Activated naive CD8-positive, alpha-beta T cell treated with anti-CD3 and anti-CD28 coated beads, Interleukin-2, amount 10 ng/mL, durations not matched to agents 7 days and 5 days (primary cell): Measurements from ENCODE around the gene SRPK1. TPM values are rescaled to one million over a fixed set of nuclear protein-coding genes. Genes with fewer than 3 reads are reported as not detected.
"Not testable (repeated sequence)": the region's sequence is repeated elsewhere in the genome, so short reads cannot be mapped to it uniquely, and the experiment has no call there.

Source experiments
- ATAC-seq: fragments of 150-1000 bp; cut with Tn5 transposase; one replicate; pipeline ENCODE4 v1.10.0; 2021; ENCODE audit warnings: low read depth, moderate library complexity
- POLR2A ChIA-PET: fragments of 350-600 bp; sonication (Branson Sonifier 250); formaldehyde crosslinking; loops from one replicate; lab custom pipeline; 2021; ENCODE audit warnings: antibody characterized with exemption; lab: Charles Lee
- DNase-seq: peaks from one replicate; pipeline ENCODE4 v3.0.0; 2021
- H3K27ac Mint-ChIP-seq: one replicate; pipeline ENCODE4 v1.8.0; 2022; ENCODE audit warnings: mild to moderate bottlenecking, mixed read lengths
- H3K27me3 Mint-ChIP-seq: one replicate; pipeline ENCODE4 v1.8.0; 2022; ENCODE audit warnings: mild to moderate bottlenecking, moderate library complexity, mixed read lengths
- H3K36me3 Mint-ChIP-seq: one replicate; pipeline ENCODE4 v1.8.0; 2021; ENCODE audit warnings: mild to moderate bottlenecking, mixed read lengths
- H3K4me1 Mint-ChIP-seq: one replicate; pipeline ENCODE4 v1.8.0; 2021; ENCODE audit warnings: mixed read lengths
- H3K4me3 Mint-ChIP-seq: one replicate; pipeline ENCODE4 v1.8.0; 2022; ENCODE audit warnings: mild to moderate bottlenecking, moderate library complexity, mixed read lengths
- H3K9me3 Mint-ChIP-seq: one replicate; pipeline ENCODE4 v1.8.0; 2021; ENCODE audit warnings: mixed read lengths
- total RNA-seq, 2 experiments: library from RNA; stranded (reverse); gene quantifications; one replicate each; pipeline ENCODE4 v1.2.3, GENCODE V29; 2021

The SRPK1 gene
- total RNA-seq, 2 experiments from 2014 or later, result 69.1 to 73.6 TPM

- H3K36me3 Mint-ChIP-seq, result peaks cover 7% of the 10 kb centered on the region
- H3K27ac Mint-ChIP-seq, result peak overlapping the region; percentile 0
- H3K9me3 Mint-ChIP-seq, result no peaks in the 10 kb centered on the region
- ATAC-seq (no peak), DNase-seq (no peak)
- H3K4me1 Mint-ChIP-seq, result peaks cover 36% of the 10 kb centered on the region
- POLR2A ChIA-PET, result interaction anchor here (0.8 to 1.6 kb wide), 3 partner anchors 105 to 663 kb away, joined by 3 to 4 read pairs (median 3); partner anchors contain the start of genes MAPK14 and ZNF76
- H3K4me3 Mint-ChIP-seq, result peak overlapping the region; percentile 94
- H3K27me3 Mint-ChIP-seq, result no peaks in the 10 kb centered on the region
These were observed 1.2 kb upstream of the SRPK1 start for GRCh38 chr6:35922139-35922554.

GRCh38 chr6:35919827-35920751 lies 809 bp downstream of the SRPK1 start:
- ATAC-seq, result peak; percentile 38
- Mint-ChIP-seq H3K4me1 (peaks cover 39% of the 10 kb centered on the region), H3K27ac (peak overlapping the region; percentile 97), H3K4me3 (peak overlapping the region; percentile 97), H3K9me3 (no peaks in the 10 kb centered on the region), H3K27me3 (no peaks in the 10 kb centered on the region), H3K36me3 (peaks cover 10% of the 10 kb centered on the region)
- DNase-seq, result peak; percentile 57
- POLR2A ChIA-PET, result interaction anchor here (0.9 to 1.6 kb wide), 3 partner anchors 16 to 661 kb away, joined by 3 to 4 read pairs (median 3); partner anchors contain the start of gene ZNF76

- H3K27ac Mint-ChIP-seq, result peak overlapping the region; percentile 97
- no peaks in the 10 kb centered on the region for H3K9me3 Mint-ChIP-seq
- H3K4me1 Mint-ChIP-seq, result peaks cover 39% of the 10 kb centered on the region
- POLR2A ChIA-PET, result interaction anchor here (0.9 to 1.1 kb wide), 2 partner anchors 16 to 205 kb away, joined by 3 read pairs; no protein-coding TSS in a partner anchor
- H3K27me3 Mint-ChIP-seq, result no peaks in the 10 kb centered on the region
- peak; percentile 3 for ATAC-seq
- DNase-seq, result no peak
- peaks cover 11% of the 10 kb centered on the region for H3K36me3 Mint-ChIP-seq
- H3K4me3 Mint-ChIP-seq, result peak overlapping the region; percentile 97
These were observed 1.6 kb downstream of the SRPK1 start for GRCh38 chr6:35919085-35919826.

- ATAC-seq, H3K9me3 Mint-ChIP-seq, H3K27ac Mint-ChIP-seq, POLR2A ChIA-PET, H3K4me3 Mint-ChIP-seq, H3K27me3 Mint-ChIP-seq, DNase-seq: not testable (repeated sequence)
- Mint-ChIP-seq H3K4me1 (peaks cover 31% of the 10 kb centered on the region), H3K36me3 (peaks cover 33% of the 10 kb centered on the region)
These were observed 4.0 kb downstream of the SRPK1 start for GRCh38 chr6:35916893-35917292.

GRCh38 chr6:35916056-35916455 lies 4.8 kb downstream of the SRPK1 start:
- Mint-ChIP-seq H3K9me3 (peaks cover 5% of the 10 kb centered on the region), H3K27me3 (no peaks in the 10 kb centered on the region), H3K4me1 (peaks cover 27% of the 10 kb centered on the region), H3K4me3 (no peak overlapping the region), H3K36me3 (peaks cover 41% of the 10 kb centered on the region), H3K27ac (no peak overlapping the region)
- DNase-seq (no peak), ATAC-seq (no peak)
- POLR2A ChIA-PET, result no interaction called here

GRCh38 chr6:35914536-35914935 lies 6.4 kb downstream of the SRPK1 start:
- Mint-ChIP-seq H3K27me3 (no peaks in the 10 kb centered on the region), H3K36me3 (peaks cover 54% of the 10 kb centered on the region), H3K27ac (no peak overlapping the region), H3K4me1 (peaks cover 24% of the 10 kb centered on the region), H3K9me3 (peaks cover 16% of the 10 kb centered on the region), H3K4me3 (no peak overlapping the region)
- ATAC-seq (no peak), DNase-seq (no peak)
- POLR2A ChIA-PET, result no interaction called here

- H3K4me1 Mint-ChIP-seq, result peaks cover 6% of the 10 kb centered on the region
- DNase-seq (no peak), ATAC-seq (no peak)
- H3K9me3 Mint-ChIP-seq, result peaks cover 27% of the 10 kb centered on the region
- no peak overlapping the region for H3K4me3 Mint-ChIP-seq
- no peak overlapping the region for H3K27ac Mint-ChIP-seq
- POLR2A ChIA-PET, result no interaction called here
- peaks cover 71% of the 10 kb centered on the region for H3K36me3 Mint-ChIP-seq
- H3K27me3 Mint-ChIP-seq, result no peaks in the 10 kb centered on the region
These were observed 8.8 kb downstream of the SRPK1 start for GRCh38 chr6:35911871-35912653.

- H3K27me3 Mint-ChIP-seq, ATAC-seq, H3K27ac Mint-ChIP-seq, H3K4me1 Mint-ChIP-seq, POLR2A ChIA-PET, DNase-seq, H3K4me3 Mint-ChIP-seq: not testable (repeated sequence)
- Mint-ChIP-seq H3K9me3 (peaks cover 27% of the 10 kb centered on the region), H3K36me3 (peaks cover 74% of the 10 kb centered on the region)
These were observed 11.3 kb downstream of the SRPK1 start for GRCh38 chr6:35909571-35909970.

GRCh38 chr6:35908753-35909401 lies 12.0 kb downstream of the SRPK1 start:
- ATAC-seq, H3K27ac Mint-ChIP-seq, H3K27me3 Mint-ChIP-seq, H3K4me3 Mint-ChIP-seq, POLR2A ChIA-PET, DNase-seq, H3K4me1 Mint-ChIP-seq: not testable (repeated sequence)
- peaks cover 27% of the 10 kb centered on the region for H3K9me3 Mint-ChIP-seq
- H3K36me3 Mint-ChIP-seq, result peaks cover 73% of the 10 kb centered on the region

- Mint-ChIP-seq H3K4me3 (no peak overlapping the region), H3K27me3 (no peaks in the 10 kb centered on the region), H3K36me3 (peaks cover 66% of the 10 kb centered on the region), H3K27ac (peak overlapping the region; percentile 60), H3K9me3 (peaks cover 27% of the 10 kb centered on the region), H3K4me1 (peaks cover 7% of the 10 kb centered on the region)
- ATAC-seq (no peak), DNase-seq (no peak)
- POLR2A ChIA-PET, result no interaction called here
These were observed 13.1 kb downstream of the SRPK1 start for GRCh38 chr6:35907750-35908149.

GRCh38 chr6:35906499-35906846 lies 14.4 kb downstream of the SRPK1 start:
- no peaks in the 10 kb centered on the region for H3K27me3 Mint-ChIP-seq
- H3K9me3 Mint-ChIP-seq, result peaks cover 23% of the 10 kb centered on the region
- ATAC-seq (no peak), DNase-seq (no peak)
- peaks cover 60% of the 10 kb centered on the region for H3K36me3 Mint-ChIP-seq
- POLR2A ChIA-PET, result no interaction called here
- H3K4me1 Mint-ChIP-seq, result peaks cover 7% of the 10 kb centered on the region
- H3K27ac Mint-ChIP-seq, result no peak overlapping the region
- no peak overlapping the region for H3K4me3 Mint-ChIP-seq

- H3K4me1 Mint-ChIP-seq, result peaks cover 9% of the 10 kb centered on the region
- peaks cover 21% of the 10 kb centered on the region for H3K9me3 Mint-ChIP-seq
- ATAC-seq (no peak), DNase-seq (no peak)
- no peaks in the 10 kb centered on the region for H3K27me3 Mint-ChIP-seq
- no peak overlapping the region for H3K27ac Mint-ChIP-seq
- POLR2A ChIA-PET, result no interaction called here
- H3K36me3 Mint-ChIP-seq, result peaks cover 58% of the 10 kb centered on the region
- H3K4me3 Mint-ChIP-seq, result no peak overlapping the region
These were observed 14.9 kb downstream of the SRPK1 start for GRCh38 chr6:35905841-35906498.
